ENCODE measurements around the gene AAGAB.

Gene AAGAB

DNA sequence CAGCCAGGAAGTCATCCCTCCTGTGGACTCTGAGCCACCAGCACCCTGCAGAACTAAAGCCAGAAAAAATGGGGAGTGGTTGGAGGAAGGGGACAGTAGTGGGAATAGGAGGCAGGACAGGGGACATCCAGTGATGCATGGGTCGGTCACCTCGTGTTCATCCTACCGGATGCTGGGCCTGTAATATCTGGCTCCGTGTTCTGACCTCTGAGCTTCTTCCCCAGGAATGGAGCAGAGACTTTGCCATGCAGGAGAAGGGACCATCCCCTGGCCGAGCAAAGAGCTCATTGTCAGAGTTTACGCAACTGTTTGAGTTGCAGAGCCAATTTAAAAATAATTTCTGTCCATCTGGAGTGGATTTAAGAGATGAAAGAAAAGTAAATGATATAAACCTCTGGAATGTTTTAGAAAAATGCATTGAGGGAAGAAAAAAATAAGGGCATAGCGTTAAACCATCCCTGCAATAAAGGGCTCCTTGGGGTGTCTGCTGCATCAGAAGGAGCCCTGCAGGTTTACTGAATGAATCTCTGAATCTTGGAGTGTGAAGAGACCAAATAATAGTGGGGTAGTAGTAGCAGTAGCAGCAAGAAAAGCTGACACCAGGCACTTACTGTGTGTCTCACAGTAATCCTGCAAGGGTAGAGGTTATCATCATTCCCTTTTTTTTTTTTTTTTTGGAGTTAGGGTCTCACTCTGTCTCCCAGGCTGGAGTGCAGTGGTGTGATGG is 70.9 kb downstream of the AAGAB start:
- DNase-seq (ENCODE audit: low read depth) = peak; percentile 95
- TF ChIP-seq, protein P1, sequence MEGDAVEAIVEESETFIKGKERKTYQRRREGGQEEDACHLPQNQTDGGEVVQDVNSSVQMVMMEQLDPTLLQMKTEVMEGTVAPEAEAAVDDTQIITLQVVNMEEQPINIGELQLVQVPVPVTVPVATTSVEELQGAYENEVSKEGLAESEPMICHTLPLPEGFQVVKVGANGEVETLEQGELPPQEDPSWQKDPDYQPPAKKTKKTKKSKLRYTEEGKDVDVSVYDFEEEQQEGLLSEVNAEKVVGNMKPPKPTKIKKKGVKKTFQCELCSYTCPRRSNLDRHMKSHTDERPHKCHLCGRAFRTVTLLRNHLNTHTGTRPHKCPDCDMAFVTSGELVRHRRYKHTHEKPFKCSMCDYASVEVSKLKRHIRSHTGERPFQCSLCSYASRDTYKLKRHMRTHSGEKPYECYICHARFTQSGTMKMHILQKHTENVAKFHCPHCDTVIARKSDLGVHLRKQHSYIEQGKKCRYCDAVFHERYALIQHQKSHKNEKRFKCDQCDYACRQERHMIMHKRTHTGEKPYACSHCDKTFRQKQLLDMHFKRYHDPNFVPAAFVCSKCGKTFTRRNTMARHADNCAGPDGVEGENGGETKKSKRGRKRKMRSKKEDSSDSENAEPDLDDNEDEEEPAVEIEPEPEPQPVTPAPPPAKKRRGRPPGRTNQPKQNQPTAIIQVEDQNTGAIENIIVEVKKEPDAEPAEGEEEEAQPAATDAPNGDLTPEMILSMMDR (conservative IDR thresholded peaks at IDR 0.05; ENCODE audit: low read length) = peak; percentile 9; the same call in 1 of the 2 replicates
- H3K4me3 ChIP-seq (ENCODE audit: low read length) = no peak overlapping the region

DNA sequence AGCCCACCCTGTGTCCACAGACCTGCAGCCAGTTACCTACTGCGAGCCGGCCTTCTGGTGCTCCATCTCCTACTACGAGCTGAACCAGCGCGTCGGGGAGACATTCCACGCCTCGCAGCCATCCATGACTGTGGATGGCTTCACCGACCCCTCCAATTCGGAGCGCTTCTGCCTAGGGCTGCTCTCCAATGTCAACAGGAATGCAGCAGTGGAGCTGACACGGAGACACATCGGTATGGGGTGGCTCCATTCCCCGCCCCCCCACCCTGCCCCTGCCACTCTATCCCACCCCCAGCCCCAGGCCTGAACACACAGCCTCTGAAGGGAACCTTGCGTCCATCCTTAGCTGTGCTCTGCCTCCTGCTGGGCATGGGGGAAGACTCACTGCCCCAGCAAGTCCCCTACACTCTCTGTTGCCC is 73.2 kb downstream of the AAGAB start:
- TF ChIP-seq, protein P1 (conservative IDR thresholded peaks at IDR 0.05; ENCODE audit: low read length) = no peak
- no peak for DNase-seq (ENCODE audit: low read depth)
- H3K4me3 ChIP-seq (ENCODE audit: low read length) = no peak overlapping the region

DNA sequence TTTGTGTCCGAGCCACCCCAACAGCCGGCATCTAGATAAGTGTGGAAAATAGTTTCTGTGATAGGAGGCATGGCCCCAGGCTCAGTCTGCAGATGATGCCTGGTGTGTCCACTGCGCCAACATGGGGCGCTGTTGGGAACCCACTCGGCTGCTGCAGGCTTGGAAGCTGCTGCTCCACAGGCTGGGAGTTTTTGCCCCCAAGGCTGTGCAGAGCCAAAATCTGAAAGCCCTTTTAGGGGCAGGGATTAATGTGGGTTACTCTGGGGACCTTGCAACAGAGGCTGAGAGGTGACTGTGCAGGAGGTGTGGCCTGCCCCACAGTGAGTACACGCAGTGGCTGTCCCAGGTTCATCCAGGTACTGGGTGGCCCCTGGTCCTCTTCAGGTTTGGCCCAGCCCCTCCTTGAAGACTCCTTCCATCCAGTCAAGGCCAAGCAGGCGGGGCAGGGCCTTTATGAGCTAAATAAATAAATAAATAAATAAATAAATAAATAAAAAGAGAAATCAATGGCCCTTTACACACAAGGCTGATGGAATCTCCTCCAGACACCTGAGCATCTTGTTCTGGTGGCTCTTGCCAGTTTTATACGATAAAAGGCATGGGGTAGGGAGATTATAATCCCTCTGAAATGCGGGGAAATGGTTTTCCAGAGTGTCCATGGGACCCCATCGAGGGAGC is 73.8 kb downstream of the AAGAB start:
- TF ChIP-seq, protein P1 (conservative IDR thresholded peaks at IDR 0.05; ENCODE audit: low read length) = no peak

DNA sequence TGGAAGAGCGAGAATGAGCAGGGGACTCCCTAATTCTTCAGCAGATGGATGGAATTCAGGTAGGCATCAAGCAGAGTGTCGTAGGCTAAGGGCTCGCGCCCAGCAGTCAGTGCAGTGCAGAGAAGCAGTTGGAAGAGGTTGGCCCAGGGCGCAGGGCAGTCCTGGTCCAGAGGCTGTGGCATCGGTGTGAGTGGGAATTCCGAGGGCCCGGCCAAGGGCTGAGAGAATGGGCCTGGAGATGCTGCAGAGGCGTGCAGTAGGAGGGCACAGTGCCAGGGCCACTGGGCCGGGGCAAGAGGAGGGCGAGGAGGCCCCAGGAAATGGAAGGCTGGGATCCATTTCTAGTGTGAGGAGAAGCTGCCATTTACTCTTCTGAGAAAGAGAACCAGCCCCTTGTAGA is 74.4 kb downstream of the AAGAB start:
- TF ChIP-seq, protein P1 (conservative IDR thresholded peaks at IDR 0.05; ENCODE audit: low read length) = no peak
- DNase-seq (ENCODE audit: low read depth) = no peak
- H3K4me3 ChIP-seq (ENCODE audit: low read length) = no peak overlapping the region

More for the DNA sequence above, 73.8 kb downstream of the AAGAB start:
- DNase-seq (ENCODE audit: low read depth) = no peak
- H3K4me3 ChIP-seq (ENCODE audit: low read length) = no peak overlapping the region

DNA sequence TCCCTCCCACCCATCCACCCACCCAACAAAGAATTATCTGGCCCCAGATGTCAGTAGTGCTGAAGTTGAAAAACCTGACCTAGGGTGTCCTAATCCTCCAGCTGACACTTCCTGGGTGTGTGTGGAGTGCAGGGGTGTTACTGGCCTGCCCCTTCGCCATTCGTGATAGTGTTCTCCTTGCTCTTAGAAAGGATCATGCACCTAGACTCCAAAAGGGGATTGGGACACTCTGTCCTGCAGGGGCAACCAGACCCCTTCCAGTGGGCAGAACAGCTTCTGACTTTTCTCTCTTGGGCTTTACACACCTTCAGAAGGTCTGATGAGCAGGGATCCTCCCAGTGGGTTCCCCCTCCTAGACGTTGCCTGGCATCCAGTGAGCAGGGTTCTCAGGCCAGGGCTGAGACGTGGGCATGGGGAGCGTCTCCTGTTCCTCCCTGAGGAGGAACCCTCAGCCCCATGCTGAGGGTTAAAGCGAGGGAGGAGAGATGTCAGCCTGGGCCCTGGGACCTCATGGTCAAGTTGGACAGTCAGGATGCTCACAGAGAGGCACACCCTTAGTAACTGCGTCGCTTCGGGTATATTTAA is 75.0 kb downstream of the AAGAB start:
- TF ChIP-seq, protein P1 (conservative IDR thresholded peaks at IDR 0.05; ENCODE audit: low read length) = no peak
- no peak overlapping the region for H3K4me3 ChIP-seq (ENCODE audit: low read length)
- no peak for DNase-seq (ENCODE audit: low read depth)

DNA sequence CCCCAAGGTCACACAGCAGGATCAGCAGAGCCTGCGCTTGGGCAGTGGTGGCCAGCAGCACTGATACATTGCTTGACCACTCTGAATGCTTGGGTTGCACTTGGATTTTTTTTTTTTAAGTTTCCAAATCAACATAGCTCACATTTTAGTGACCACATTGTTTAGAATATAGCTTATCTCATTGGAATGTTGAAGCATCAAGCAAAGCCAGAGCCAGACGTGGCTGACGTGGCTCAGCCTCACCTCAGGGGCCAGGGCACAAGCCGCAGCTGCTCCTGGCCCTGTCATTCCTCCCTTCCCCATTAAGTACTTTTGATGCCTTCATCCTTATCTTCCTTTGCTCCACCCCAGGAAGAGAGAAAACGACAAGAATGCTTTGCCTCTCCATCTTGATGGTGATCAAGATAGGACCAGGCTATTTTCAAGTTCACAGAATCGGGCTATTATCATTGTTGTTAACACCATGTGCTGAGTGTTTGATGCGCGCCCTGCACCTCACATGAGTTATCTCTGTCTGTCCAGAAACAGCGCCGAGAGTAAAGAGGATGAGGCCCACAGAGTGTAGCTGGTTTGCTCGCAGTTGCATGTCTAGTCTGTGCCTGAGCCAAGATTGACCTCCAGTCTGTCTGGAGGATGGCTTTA is 75.8 kb downstream of the AAGAB start:
- peak; percentile 97 for DNase-seq (ENCODE audit: low read depth)
- TF ChIP-seq, protein P1 (conservative IDR thresholded peaks at IDR 0.05; ENCODE audit: low read length) = no peak
- no peak overlapping the region for H3K4me3 ChIP-seq (ENCODE audit: low read length)

All from AG10803 (cell line).